MCF 10A (cell line): Measurements from ENCODE around the gene EFCAB10. TPM values are rescaled to one million over a fixed set of nuclear protein-coding genes. Genes with fewer than 3 reads are reported as not detected.

Source experiments
- BruUV-seq: library from RNA; stranded (reverse); fragments of 400-500 nt; replicated peaks from 2 replicates; lab custom pipeline; 2021; lab: Mats Ljungman, UMichigan
- CTCF ChIA-PET: fragments of 300-600 bp; sonication (Branson Sonifier 250); formaldehyde crosslinking; extraction: SDS; loops from one replicate; lab custom pipeline; 2021; ENCODE audit warnings: antibody characterized with exemption, inconsistent platforms; lab: Yijun Ruan, JAX
- POLR2A ChIA-PET: fragments of 300-600, 350-650 bp; sonication (Branson Sonifier 250); formaldehyde crosslinking; extraction: SDS; loops from one replicate; lab custom pipeline; 2020; ENCODE audit warnings: antibody characterized with exemption, inconsistent platforms; lab: Yijun Ruan, JAX
- DNase-seq: peaks from one replicate; pipeline ENCODE4 v3.0.0-alpha.2; 2018; ENCODE audit not compliant: unreplicated experiment
- H3K27ac Mint-ChIP-seq: one replicate; pipeline ENCODE4 v1.8.0; 2022; ENCODE audit warnings: mild to moderate bottlenecking, low read depth, mixed read lengths; ENCODE audit not compliant: unreplicated experiment
- H3K27me3 Mint-ChIP-seq: one replicate; pipeline ENCODE4 v1.8.0; 2022; ENCODE audit warnings: mixed read lengths; ENCODE audit not compliant: insufficient read depth, unreplicated experiment
- H3K36me3 Mint-ChIP-seq: one replicate; pipeline ENCODE4 v1.8.0; 2022; ENCODE audit warnings: mild to moderate bottlenecking, moderate library complexity, mixed read lengths; ENCODE audit not compliant: insufficient read depth, unreplicated experiment
- H3K4me1 Mint-ChIP-seq: one replicate; pipeline ENCODE4 v1.8.0; 2022; ENCODE audit warnings: mixed read lengths; ENCODE audit not compliant: insufficient read depth, unreplicated experiment
- H3K4me3 Mint-ChIP-seq: one replicate; pipeline ENCODE4 v1.8.0; 2022; ENCODE audit warnings: mild to moderate bottlenecking, moderate library complexity, mixed read lengths; ENCODE audit not compliant: unreplicated experiment
- H3K9me3 Mint-ChIP-seq: one replicate; pipeline ENCODE4 v1.8.0; 2022; ENCODE audit warnings: mixed read lengths; ENCODE audit not compliant: unreplicated experiment
- CTCF ChIP-seq: fragments of 200-600 bp; IDR thresholded peaks from one replicate; pipeline ENCODE4 v1.8.0; 2022; ENCODE audit warnings: antibody characterized with exemption, mild to moderate bottlenecking; ENCODE audit not compliant: unreplicated experiment
- intact Hi-C: fragments of 100-400 bp; cut with micrococcal nuclease; formaldehyde crosslinking; loops from 2 replicates; pipeline ENCODE4 v1.14.1; 2022
- total RNA-seq: library from RNA; stranded (reverse); gene quantifications from 2 replicates; pipeline ENCODE4 v1.2.3, GENCODE V29; 2022

Gene EFCAB10
- total RNA-seq, 1 experiment from 2014 or later = not detected

GRCh38 chr7:105612806-105613205, 31.5 kb upstream of the EFCAB10 start:
- Mint-ChIP-seq H3K4me3 (no peak overlapping the region), H3K36me3 (peaks cover 14% of the 10 kb centered on the region), H3K9me3 (no peaks in the 10 kb centered on the region), H3K27me3 (no peaks in the 10 kb centered on the region), H3K4me1 (no peaks in the 10 kb centered on the region), H3K27ac (no peak overlapping the region)
- ChIA-PET POLR2A (no interaction called here), CTCF (interaction anchor here (0.6 to 0.7 kb wide), 2 partner anchors 12 to 590 kb away, joined by 3 read pairs; no protein-coding TSS in a partner anchor)
- intact Hi-C loops = no loop called here
- no TSS peak for BruUV-seq
- no peak for DNase-seq
- no peak for TF ChIP-seq CTCF

- no peak overlapping the region for H3K27ac Mint-ChIP-seq
- H3K9me3 Mint-ChIP-seq = no peaks in the 10 kb centered on the region
- POLR2A ChIA-PET = no interaction called here
- no peaks in the 10 kb centered on the region for H3K27me3 Mint-ChIP-seq
- no peak for TF ChIP-seq CTCF
- H3K4me1 Mint-ChIP-seq = no peaks in the 10 kb centered on the region
- no TSS peak for BruUV-seq
- H3K36me3 Mint-ChIP-seq = peaks cover 14% of the 10 kb centered on the region
- no peak for DNase-seq
- intact Hi-C loops = no loop called here
- no peak overlapping the region for H3K4me3 Mint-ChIP-seq
- CTCF ChIA-PET = interaction anchor here (0.6 kb wide), 1 partner anchor 591 kb away, joined by 3 read pairs; no protein-coding TSS in a partner anchor
Measured at GRCh38 chr7:105611856-105612775, 30.8 kb upstream of the EFCAB10 start.

GRCh38 chr7:105610165-105610930, 29.1 kb upstream of the EFCAB10 start:
- Mint-ChIP-seq H3K36me3 (peaks cover 14% of the 10 kb centered on the region), H3K9me3 (no peaks in the 10 kb centered on the region), H3K4me3 (no peak overlapping the region), H3K27me3 (no peaks in the 10 kb centered on the region), H3K4me1 (no peaks in the 10 kb centered on the region), H3K27ac (no peak overlapping the region)
- no TSS peak for BruUV-seq
- DNase-seq = no peak
- no peak for TF ChIP-seq CTCF
- ChIA-PET CTCF (interaction anchor here (0.6 kb wide), 1 partner anchor 773 kb away, joined by 4 read pairs; no protein-coding TSS in a partner anchor), POLR2A (no interaction called here)
- intact Hi-C loops = no loop called here
